Nephron progenitor cell (in vitro differentiated cells): ENCODE results near the gene PPP1R9A.

Experiments used
- DNase-seq: peaks from one replicate; pipeline ENCODE4 v3.0.0; 2021
- H3K27ac Mint-ChIP-seq: 2 replicates; pipeline ENCODE4 v1.8.0; 2021; ENCODE audit warnings: mild to moderate bottlenecking, moderate library complexity, mixed read lengths
- H3K27me3 Mint-ChIP-seq: 2 replicates; pipeline ENCODE4 v1.8.0; 2021; ENCODE audit warnings: mild to moderate bottlenecking, low read depth, mixed read lengths; ENCODE audit not compliant: poor library complexity
- H3K36me3 Mint-ChIP-seq: 2 replicates; pipeline ENCODE4 v1.8.0; 2021; ENCODE audit warnings: low read depth, mixed read lengths
- H3K4me1 Mint-ChIP-seq: 2 replicates; pipeline ENCODE4 v1.8.0; 2021; ENCODE audit warnings: mixed read lengths
- H3K4me3 Mint-ChIP-seq: 2 replicates; pipeline ENCODE4 v1.8.0; 2021; ENCODE audit warnings: mild to moderate bottlenecking, moderate library complexity, mixed read lengths
- H3K9me3 Mint-ChIP-seq: 2 replicates; pipeline ENCODE4 v1.8.0; 2021; ENCODE audit warnings: mild to moderate bottlenecking, moderate library complexity, mixed read lengths
- TF ChIP-seq, protein P1 (sequence below): fragments of 200-600 bp; sonication (generic); IDR thresholded peaks from 2 replicates; pipeline ENCODE4 v1.5.0; 2021; ENCODE audit warnings: antibody characterized with exemption

PPP1R9A gene

GRCh38 chr7:95238252-95238943 is 331.0 kb downstream of the PPP1R9A start:
- no peak overlapping the region for H3K4me3 Mint-ChIP-seq
- H3K9me3 Mint-ChIP-seq: peaks cover 31% of the 10 kb centered on the region
- no peaks in the 10 kb centered on the region for H3K27me3 Mint-ChIP-seq
- H3K36me3 Mint-ChIP-seq: peaks cover 41% of the 10 kb centered on the region
- H3K4me1 Mint-ChIP-seq: peaks cover 30% of the 10 kb centered on the region
- no peak for DNase-seq
- no peak overlapping the region for H3K27ac Mint-ChIP-seq
- TF ChIP-seq, protein P1, sequence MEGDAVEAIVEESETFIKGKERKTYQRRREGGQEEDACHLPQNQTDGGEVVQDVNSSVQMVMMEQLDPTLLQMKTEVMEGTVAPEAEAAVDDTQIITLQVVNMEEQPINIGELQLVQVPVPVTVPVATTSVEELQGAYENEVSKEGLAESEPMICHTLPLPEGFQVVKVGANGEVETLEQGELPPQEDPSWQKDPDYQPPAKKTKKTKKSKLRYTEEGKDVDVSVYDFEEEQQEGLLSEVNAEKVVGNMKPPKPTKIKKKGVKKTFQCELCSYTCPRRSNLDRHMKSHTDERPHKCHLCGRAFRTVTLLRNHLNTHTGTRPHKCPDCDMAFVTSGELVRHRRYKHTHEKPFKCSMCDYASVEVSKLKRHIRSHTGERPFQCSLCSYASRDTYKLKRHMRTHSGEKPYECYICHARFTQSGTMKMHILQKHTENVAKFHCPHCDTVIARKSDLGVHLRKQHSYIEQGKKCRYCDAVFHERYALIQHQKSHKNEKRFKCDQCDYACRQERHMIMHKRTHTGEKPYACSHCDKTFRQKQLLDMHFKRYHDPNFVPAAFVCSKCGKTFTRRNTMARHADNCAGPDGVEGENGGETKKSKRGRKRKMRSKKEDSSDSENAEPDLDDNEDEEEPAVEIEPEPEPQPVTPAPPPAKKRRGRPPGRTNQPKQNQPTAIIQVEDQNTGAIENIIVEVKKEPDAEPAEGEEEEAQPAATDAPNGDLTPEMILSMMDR: no peak

GRCh38 chr7:95240921-95241320 is 333.5 kb downstream of the PPP1R9A start:
- H3K9me3 Mint-ChIP-seq: peaks cover 8% of the 10 kb centered on the region

GRCh38 chr7:95242266-95242665 is 334.9 kb downstream of the PPP1R9A start:
- peaks cover 16% of the 10 kb centered on the region for H3K36me3 Mint-ChIP-seq
- no peaks in the 10 kb centered on the region for H3K27me3 Mint-ChIP-seq
- no peak for DNase-seq
- peaks cover 60% of the 10 kb centered on the region for H3K4me1 Mint-ChIP-seq
- H3K4me3 Mint-ChIP-seq: no peak overlapping the region
- H3K9me3 Mint-ChIP-seq: peaks cover 5% of the 10 kb centered on the region
- TF ChIP-seq, protein P1: no peak
- H3K27ac Mint-ChIP-seq: no peak overlapping the region

More at GRCh38 chr7:95240921-95241320, 333.5 kb downstream of the PPP1R9A start:
- TF ChIP-seq, protein P1: no peak
- Mint-ChIP-seq H3K27ac (peak overlapping the region; percentile 67), H3K4me1 (peaks cover 47% of the 10 kb centered on the region), H3K36me3 (peaks cover 21% of the 10 kb centered on the region), H3K4me3 (no peak overlapping the region), H3K27me3 (no peaks in the 10 kb centered on the region)
- no peak for DNase-seq

- Mint-ChIP-seq H3K4me1 (peaks cover 82% of the 10 kb centered on the region), H3K4me3 (no peak overlapping the region), H3K27me3 (no peaks in the 10 kb centered on the region), H3K27ac (no peak overlapping the region), H3K36me3 (peaks cover 11% of the 10 kb centered on the region), H3K9me3 (peaks cover 5% of the 10 kb centered on the region)
- TF ChIP-seq, protein P1: no peak
- no peak for DNase-seq
These were observed 337.2 kb downstream of the PPP1R9A start for GRCh38 chr7:95244616-95245015.

DNA sequence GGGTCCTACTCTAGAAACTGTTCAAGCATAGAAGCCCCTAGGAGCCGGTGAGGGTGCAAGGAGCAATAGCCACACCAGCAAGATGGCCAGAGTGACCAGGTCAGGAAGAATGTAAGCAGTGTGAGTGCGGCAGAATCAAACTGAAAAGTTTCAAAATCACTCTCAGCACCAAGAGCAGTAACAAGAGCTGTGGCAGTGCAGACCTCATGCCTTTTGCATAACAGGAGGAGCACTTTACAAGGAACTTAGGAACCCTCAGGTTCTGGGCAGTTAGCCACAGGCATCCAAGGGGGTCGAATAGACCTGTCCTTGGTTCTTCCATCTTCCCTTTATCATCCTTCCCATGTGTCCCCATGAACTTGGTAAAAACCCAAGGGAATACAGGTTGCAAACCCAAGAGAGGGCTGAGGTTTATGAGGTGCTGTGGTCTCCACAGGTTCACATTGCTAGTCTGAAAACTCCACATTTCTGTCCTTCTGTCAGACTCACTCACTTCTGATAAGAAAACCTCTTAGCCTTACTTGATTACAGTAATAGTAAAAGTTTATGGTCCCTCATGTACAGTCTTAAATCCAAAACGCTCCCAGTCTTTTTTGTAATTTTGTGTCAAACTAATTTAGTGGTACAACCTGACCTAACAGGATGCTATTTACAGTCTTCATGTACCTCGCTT is 338.6 kb downstream of the PPP1R9A start:
- Mint-ChIP-seq H3K36me3 (peaks cover 22% of the 10 kb centered on the region), H3K9me3 (peaks cover 5% of the 10 kb centered on the region), H3K27ac (peak overlapping the region; percentile 99), H3K4me1 (peaks cover 85% of the 10 kb centered on the region), H3K27me3 (no peaks in the 10 kb centered on the region), H3K4me3 (peak overlapping the region; percentile 65)
- TF ChIP-seq, protein P1: no peak
- peak; percentile 3 for DNase-seq
